Suprapubic skin (tissue), 3 donors: ENCODE results near the gene ATXN1.

Source experiments
- POLR2AphosphoS5 ChIP-seq, 3 donors: sonication (generic); formaldehyde crosslinking; IDR thresholded peaks; one replicate each; pipeline ENCODE4 v1.6.1; 2017; ENCODE audit warnings: antibody characterized with exemption in 3 of 3
- TF ChIP-seq, protein P1 (sequence below), 2 donors: fragments of 200-600 bp in 1 of 2; fragments of 450-650 bp in 1 of 2; sonication (generic) in 1 of 2; IDR thresholded peaks; one replicate each; pipeline ENCODE4 v1.5.1; 2016 to 2019; ENCODE audit warnings: antibody characterized with exemption in 2 of 2, mild to moderate bottlenecking in 1 of 2, moderate library complexity in 1 of 2

DNA sequence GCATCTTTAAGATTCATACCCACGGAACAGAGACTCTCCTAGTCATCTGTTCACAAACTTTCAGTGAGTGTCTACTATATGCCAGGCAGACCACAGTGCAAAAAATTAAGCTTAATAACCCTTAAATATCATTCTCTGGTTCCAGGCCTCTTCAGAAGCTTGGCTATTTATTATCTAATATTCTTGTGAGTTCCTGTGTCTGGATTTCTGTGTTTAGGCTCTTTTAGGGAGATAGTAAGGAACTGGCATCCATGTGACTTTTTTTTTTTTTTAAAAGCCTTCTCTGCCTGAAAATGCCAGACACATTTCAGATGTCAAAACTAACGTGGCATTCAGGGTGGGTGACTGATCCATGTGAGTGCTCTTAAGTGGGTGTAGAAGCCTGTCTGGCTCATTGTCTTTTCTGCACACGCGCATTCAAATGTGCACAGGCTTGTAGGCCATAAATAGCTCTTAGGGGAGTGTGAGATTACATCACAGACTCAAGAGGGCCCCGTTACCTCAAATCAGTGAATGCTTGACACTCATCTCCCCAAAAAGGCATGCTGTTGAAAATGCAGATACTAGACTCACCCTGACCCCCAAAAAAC lies 380.9 kb downstream of the ATXN1 start:
- TF ChIP-seq POLR2AphosphoS5 (IDR thresholded peaks at IDR 0.05): no peak
- TF ChIP-seq, protein P1, sequence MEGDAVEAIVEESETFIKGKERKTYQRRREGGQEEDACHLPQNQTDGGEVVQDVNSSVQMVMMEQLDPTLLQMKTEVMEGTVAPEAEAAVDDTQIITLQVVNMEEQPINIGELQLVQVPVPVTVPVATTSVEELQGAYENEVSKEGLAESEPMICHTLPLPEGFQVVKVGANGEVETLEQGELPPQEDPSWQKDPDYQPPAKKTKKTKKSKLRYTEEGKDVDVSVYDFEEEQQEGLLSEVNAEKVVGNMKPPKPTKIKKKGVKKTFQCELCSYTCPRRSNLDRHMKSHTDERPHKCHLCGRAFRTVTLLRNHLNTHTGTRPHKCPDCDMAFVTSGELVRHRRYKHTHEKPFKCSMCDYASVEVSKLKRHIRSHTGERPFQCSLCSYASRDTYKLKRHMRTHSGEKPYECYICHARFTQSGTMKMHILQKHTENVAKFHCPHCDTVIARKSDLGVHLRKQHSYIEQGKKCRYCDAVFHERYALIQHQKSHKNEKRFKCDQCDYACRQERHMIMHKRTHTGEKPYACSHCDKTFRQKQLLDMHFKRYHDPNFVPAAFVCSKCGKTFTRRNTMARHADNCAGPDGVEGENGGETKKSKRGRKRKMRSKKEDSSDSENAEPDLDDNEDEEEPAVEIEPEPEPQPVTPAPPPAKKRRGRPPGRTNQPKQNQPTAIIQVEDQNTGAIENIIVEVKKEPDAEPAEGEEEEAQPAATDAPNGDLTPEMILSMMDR (IDR thresholded peaks at IDR 0.05): no peak
